H9 (cell line): ENCODE measurements around the gene TAF11L7. TPM values are rescaled to one million over a fixed set of nuclear protein-coding genes. Genes with fewer than 3 reads are reported as not detected.

Experiments
- DNase-seq: peaks from one replicate; pipeline ENCODE4 v3.0.0-alpha.2; 2017
- H2AFZ ChIP-seq: one replicate; pipeline ENCODE4 v1.6.1; 2013; ENCODE audit warnings: mild to moderate bottlenecking, low read length, control low read depth, moderate library complexity
- H2AK5ac ChIP-seq: 2 replicates; pipeline ENCODE4 v1.6.1; 2013; ENCODE audit warnings: low read length, control low read depth, mixed read lengths; ENCODE audit not compliant: insufficient read length
- H2BK120ac ChIP-seq: one replicate; pipeline ENCODE4 v1.6.1; 2013; ENCODE audit warnings: low read depth, mild to moderate bottlenecking, low read length, control low read depth, inconsistent platforms; ENCODE audit not compliant: poor library complexity, severe bottlenecking
- H2BK12ac ChIP-seq: 2 replicates; pipeline ENCODE4 v1.6.1; 2013; ENCODE audit warnings: low read length, control low read depth, mixed read lengths, low read depth; ENCODE audit not compliant: insufficient read length
- H2BK15ac ChIP-seq: 2 replicates; pipeline ENCODE4 v1.6.1; 2013; ENCODE audit warnings: low read depth, low read length, control low read depth
- H2BK20ac ChIP-seq: one replicate; pipeline ENCODE4 v1.6.1; 2013; ENCODE audit warnings: low read depth, mild to moderate bottlenecking, low read length, control low read depth, inconsistent platforms; ENCODE audit not compliant: poor library complexity, severe bottlenecking
- H2BK5ac ChIP-seq: 2 replicates; pipeline ENCODE4 v1.6.1; 2013; ENCODE audit warnings: low read length, control low read depth, mixed read lengths; ENCODE audit not compliant: insufficient read length
- H3K14ac ChIP-seq: 2 replicates; pipeline ENCODE4 v1.6.1; 2013; ENCODE audit warnings: low read length, control low read depth; ENCODE audit not compliant: insufficient read depth
- H3K18ac ChIP-seq: 2 replicates; pipeline ENCODE4 v1.6.1; 2013; ENCODE audit warnings: low read depth, mild to moderate bottlenecking, mixed read lengths, low read length, control low read depth; ENCODE audit not compliant: insufficient read length
- H3K23ac ChIP-seq: 2 replicates; pipeline ENCODE4 v1.6.1; 2013; ENCODE audit warnings: low read length, control low read depth, mixed read lengths, low read depth; ENCODE audit not compliant: insufficient read length
- H3K23me2 ChIP-seq: 2 replicates; pipeline ENCODE4 v1.6.1; 2013; ENCODE audit warnings: low read depth, mild to moderate bottlenecking, mixed read lengths, low read length, control low read depth; ENCODE audit not compliant: insufficient read length, poor library complexity, severe bottlenecking
- H3K27ac ChIP-seq: 2 replicates; pipeline ENCODE4 v1.5.1; 2013; ENCODE audit warnings: low read length, control low read depth, mixed read lengths, low read depth; ENCODE audit not compliant: insufficient read length
- H3K27me3 ChIP-seq: 2 replicates; pipeline ENCODE4 v1.6.1; 2013; ENCODE audit warnings: low read length, control low read depth, inconsistent platforms; ENCODE audit not compliant: insufficient read depth
- H3K4ac ChIP-seq: 2 replicates; pipeline ENCODE4 v1.6.1; 2013; ENCODE audit warnings: low read depth, mild to moderate bottlenecking, control low read depth, inconsistent platforms, low read length, moderate library complexity
- H3K4me1 ChIP-seq: 2 replicates; pipeline ENCODE4 v1.6.1; 2013; ENCODE audit warnings: low read length, control low read depth, inconsistent platforms; ENCODE audit not compliant: insufficient read depth
- H3K4me2 ChIP-seq: 2 replicates; pipeline ENCODE4 v1.6.1; 2013; ENCODE audit warnings: low read length, control low read depth, mixed read lengths; ENCODE audit not compliant: insufficient read length, insufficient read depth
- H3K56ac ChIP-seq: 2 replicates; pipeline ENCODE4 v1.6.1; 2013; ENCODE audit warnings: low read depth, mild to moderate bottlenecking, mixed read lengths, low read length, control low read depth; ENCODE audit not compliant: insufficient read length
- H3K79me1 ChIP-seq: 2 replicates; pipeline ENCODE4 v1.6.1; 2013; ENCODE audit warnings: low read depth, mild to moderate bottlenecking, moderate library complexity, low read length, control low read depth, inconsistent platforms; ENCODE audit not compliant: insufficient read depth, poor library complexity, severe bottlenecking
- H3K79me2 ChIP-seq: 2 replicates; pipeline ENCODE4 v1.6.1; 2013; ENCODE audit warnings: low read length, control low read depth, inconsistent platforms; ENCODE audit not compliant: insufficient read depth
- H3K9ac ChIP-seq: 2 replicates; pipeline ENCODE4 v1.6.1; 2013; ENCODE audit warnings: low read length, control low read depth, mixed read lengths; ENCODE audit not compliant: insufficient read length; ENCODE audit errors: extremely low read depth
- H3K9me3 ChIP-seq: one replicate; pipeline ENCODE4 v1.6.1; 2013; ENCODE audit warnings: low read depth, low read length, inconsistent platforms; ENCODE audit not compliant: control insufficient read depth
- H3T11ph ChIP-seq: one replicate; pipeline ENCODE4 v1.6.1; 2013; ENCODE audit warnings: mild to moderate bottlenecking, low read length, control low read depth, inconsistent platforms
- H4K20me1 ChIP-seq: one replicate; pipeline ENCODE4 v1.6.1; 2013; ENCODE audit not compliant: control insufficient read depth, insufficient read length, insufficient read depth
- H4K5ac ChIP-seq: 2 replicates; pipeline ENCODE4 v1.6.1; 2013; ENCODE audit warnings: low read depth, mild to moderate bottlenecking, mixed read lengths, low read length, control low read depth; ENCODE audit not compliant: insufficient read length
- H4K8ac ChIP-seq: replicated peaks from 2 replicates; pipeline ENCODE4 v1.6.1; 2013; ENCODE audit warnings: low read length, control low read depth, mixed read lengths, low read depth; ENCODE audit not compliant: insufficient read length
- H4K91ac ChIP-seq: 2 replicates; pipeline ENCODE4 v1.6.1; 2013; ENCODE audit warnings: low read depth, mild to moderate bottlenecking, moderate library complexity, mixed read lengths, low read length, control low read depth; ENCODE audit not compliant: insufficient read length
- H3K27ac Mint-ChIP-seq, 3 experiments: 2 replicates in 2 of 3; 3 replicates in 1 of 3; pipeline ENCODE4 v1.8.0; 2020 to 2021; ENCODE audit warnings: mixed read lengths in 3 of 3, mild to moderate bottlenecking in 1 of 3, moderate library complexity in 1 of 3
- H3K27me3 Mint-ChIP-seq: 2 replicates; pipeline ENCODE4 v1.8.0; 2021; ENCODE audit warnings: low read depth, mild to moderate bottlenecking, moderate library complexity, mixed read lengths
- H3K36me3 Mint-ChIP-seq, 3 experiments: 2 replicates in 2 of 3; 3 replicates in 1 of 3; pipeline ENCODE4 v1.8.0; 2020 to 2021; ENCODE audit warnings: low read depth in 3 of 3, mixed read lengths in 3 of 3; ENCODE audit not compliant: insufficient read depth in 1 of 3
- H3K4me1 Mint-ChIP-seq, 2 experiments: 2 replicates each; pipeline ENCODE4 v1.8.0; 2020; ENCODE audit warnings: mixed read lengths in 2 of 2
- H3K4me3 Mint-ChIP-seq, 2 experiments: 2 replicates in 1 of 2; 3 replicates in 1 of 2; pipeline ENCODE4 v1.8.0; 2020 to 2021; ENCODE audit warnings: mild to moderate bottlenecking in 2 of 2, mixed read lengths in 2 of 2, moderate library complexity in 1 of 2
- H3K9me3 Mint-ChIP-seq, 2 experiments: 2 replicates in 1 of 2; 3 replicates in 1 of 2; pipeline ENCODE4 v1.8.0; 2020; ENCODE audit warnings: mild to moderate bottlenecking in 2 of 2, mixed read lengths in 2 of 2, moderate library complexity in 1 of 2
- WGBS: extraction: QIAGEN DNeasy Blood & Tissue Kit; methylation state at CpG from one replicate; pipeline ENCODE4 v1.1.7; 2013; ENCODE audit warnings: missing lambda C conversion rate, low lambda C conversion rate, mixed read lengths; ENCODE audit not compliant: insufficient read length; ENCODE audit errors: extremely low coverage; 5-methylcytosine and 5-hydroxymethylcytosine counted together
- total RNA-seq: library from RNA; stranded (reverse); gene quantifications from 2 replicates; pipeline ENCODE4 v1.2.1, GENCODE V29; 2021
- TF ChIP-seq, protein P1 (sequence below): fragments of 200-600 bp; sonication (generic); conservative IDR thresholded peaks from 3 replicates; pipeline ENCODE4 v1.8.0; 2021; ENCODE audit warnings: antibody characterized with exemption, mild to moderate bottlenecking

TAF11L7 gene
- total RNA-seq, 1 experiment from 2014 or later = not detected

DNA sequence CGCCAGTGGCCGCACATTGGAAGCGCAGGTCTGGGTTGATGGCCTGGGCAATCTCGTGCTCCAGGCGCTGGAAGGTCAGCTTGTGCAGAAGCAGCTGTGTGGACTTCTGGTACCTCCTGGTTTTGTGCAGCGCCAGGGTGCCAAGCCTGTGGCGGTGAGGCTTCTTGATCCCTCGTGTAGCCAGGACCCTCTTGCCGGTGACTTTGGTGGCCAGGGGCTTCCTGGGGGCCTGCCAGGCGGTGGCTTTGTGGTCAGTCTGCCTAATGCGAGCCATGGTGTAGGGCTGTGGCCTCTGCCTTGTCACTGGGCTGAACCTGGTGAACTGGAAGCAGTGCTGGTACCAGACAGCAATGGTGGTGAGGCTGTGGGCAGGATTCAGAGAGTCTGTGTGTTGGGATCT lies 40.1 kb upstream of the TAF11L7 start:
- no peak overlapping the region for H3K18ac ChIP-seq
- H2BK20ac ChIP-seq = no peak overlapping the region
- no peak overlapping the region for H2BK120ac ChIP-seq
- Mint-ChIP-seq H3K4me3 (no peak overlapping the region), H3K9me3 (no peaks in the 10 kb centered on the region; a peak in 1 of 5 replicates), H3K4me1 (no peaks in the 10 kb centered on the region), H3K36me3 (no peaks in the 10 kb centered on the region), H3K27ac (no peak overlapping the region), H3K27me3 (no peaks in the 10 kb centered on the region)
- no peak overlapping the region for H3K9ac ChIP-seq
- H2AK5ac ChIP-seq = no peak overlapping the region
- no peak overlapping the region for H4K91ac ChIP-seq
- no peaks in the 10 kb centered on the region for H3K4me1 ChIP-seq
- H3K4ac ChIP-seq = no peak overlapping the region
- H3K23me2 ChIP-seq = no peaks in the 10 kb centered on the region
- no peak overlapping the region for H3K4me2 ChIP-seq
- H4K8ac ChIP-seq = no peak overlapping the region
- no peak overlapping the region for H3K23ac ChIP-seq
- H3K27ac ChIP-seq = no peak overlapping the region
- H3K79me1 ChIP-seq = no peaks in the 10 kb centered on the region
- no peak overlapping the region for H4K5ac ChIP-seq
- no peak overlapping the region for H3T11ph ChIP-seq
- H2BK5ac ChIP-seq = no peak overlapping the region
- no peaks in the 10 kb centered on the region for H4K20me1 ChIP-seq
- no peak for DNase-seq
- TF ChIP-seq, protein P1, sequence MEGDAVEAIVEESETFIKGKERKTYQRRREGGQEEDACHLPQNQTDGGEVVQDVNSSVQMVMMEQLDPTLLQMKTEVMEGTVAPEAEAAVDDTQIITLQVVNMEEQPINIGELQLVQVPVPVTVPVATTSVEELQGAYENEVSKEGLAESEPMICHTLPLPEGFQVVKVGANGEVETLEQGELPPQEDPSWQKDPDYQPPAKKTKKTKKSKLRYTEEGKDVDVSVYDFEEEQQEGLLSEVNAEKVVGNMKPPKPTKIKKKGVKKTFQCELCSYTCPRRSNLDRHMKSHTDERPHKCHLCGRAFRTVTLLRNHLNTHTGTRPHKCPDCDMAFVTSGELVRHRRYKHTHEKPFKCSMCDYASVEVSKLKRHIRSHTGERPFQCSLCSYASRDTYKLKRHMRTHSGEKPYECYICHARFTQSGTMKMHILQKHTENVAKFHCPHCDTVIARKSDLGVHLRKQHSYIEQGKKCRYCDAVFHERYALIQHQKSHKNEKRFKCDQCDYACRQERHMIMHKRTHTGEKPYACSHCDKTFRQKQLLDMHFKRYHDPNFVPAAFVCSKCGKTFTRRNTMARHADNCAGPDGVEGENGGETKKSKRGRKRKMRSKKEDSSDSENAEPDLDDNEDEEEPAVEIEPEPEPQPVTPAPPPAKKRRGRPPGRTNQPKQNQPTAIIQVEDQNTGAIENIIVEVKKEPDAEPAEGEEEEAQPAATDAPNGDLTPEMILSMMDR = no peak
- no peak overlapping the region for H2AFZ ChIP-seq
- WGBS = no CpG with 5 or more reads among the region's 11 CpGs
- H3K79me2 ChIP-seq = no peaks in the 10 kb centered on the region
- H2BK15ac ChIP-seq = no peak overlapping the region
- no peaks in the 10 kb centered on the region for H3K9me3 ChIP-seq
- no peak overlapping the region for H3K56ac ChIP-seq
- H2BK12ac ChIP-seq = no peak overlapping the region
- H3K14ac ChIP-seq = no peak overlapping the region
- no peaks in the 10 kb centered on the region for H3K27me3 ChIP-seq
